Neuronal stem cell (in vitro differentiated cells): Measurements from ENCODE around the gene OR2J3. TPM values are rescaled to one million over a fixed set of nuclear protein-coding genes. Genes with fewer than 3 reads are reported as not detected.

Experiments
- DNase-seq: peaks from one replicate; pipeline ENCODE4 v3.0.0-alpha.2; 2013; ENCODE audit warnings: low spot score
- H2AFZ ChIP-seq: one replicate; pipeline ENCODE4 v1.6.1; 2013; ENCODE audit warnings: mild to moderate bottlenecking, low read length, inconsistent platforms
- H2AK5ac ChIP-seq: 2 replicates; pipeline ENCODE4 v1.6.1; 2013; ENCODE audit warnings: low read depth, mild to moderate bottlenecking, inconsistent platforms, low read length, moderate library complexity, mixed read lengths
- H2BK120ac ChIP-seq: 2 replicates; pipeline ENCODE4 v1.6.1; 2013; ENCODE audit warnings: low read depth, mild to moderate bottlenecking, inconsistent platforms, low read length, moderate library complexity, mixed read lengths
- H2BK12ac ChIP-seq: one replicate; pipeline ENCODE4 v1.6.1; 2013; ENCODE audit warnings: low read length, inconsistent platforms
- H2BK15ac ChIP-seq: 2 replicates; pipeline ENCODE4 v1.6.1; 2013; ENCODE audit warnings: mild to moderate bottlenecking, low read length, inconsistent platforms, mixed read lengths
- H2BK5ac ChIP-seq: one replicate; pipeline ENCODE4 v1.6.1; 2013; ENCODE audit warnings: inconsistent platforms, mild to moderate bottlenecking, low read length, moderate library complexity
- H3K14ac ChIP-seq: one replicate; pipeline ENCODE4 v1.6.1; 2013; ENCODE audit warnings: low read length, inconsistent platforms
- H3K18ac ChIP-seq: 2 replicates; pipeline ENCODE4 v1.6.1; 2013; ENCODE audit warnings: low read length, inconsistent platforms
- H3K23ac ChIP-seq: 2 replicates; pipeline ENCODE4 v1.6.1; 2013; ENCODE audit warnings: low read depth, mild to moderate bottlenecking, mixed read lengths, low read length, inconsistent platforms; ENCODE audit not compliant: poor library complexity
- H3K27ac ChIP-seq: replicated peaks from 3 replicates; pipeline ENCODE4 v1.5.1; 2013; ENCODE audit warnings: low read length, inconsistent platforms
- H3K27me3 ChIP-seq, 3 experiments: 2 replicates each; pipeline ENCODE4 v1.6.1; 2013; ENCODE audit warnings: low read length in 3 of 3, mild to moderate bottlenecking in 2 of 3, inconsistent platforms in 1 of 3, low read depth in 1 of 3, mixed read lengths in 1 of 3, moderate library complexity in 1 of 3; ENCODE audit not compliant: control insufficient read depth in 3 of 3, insufficient read depth in 3 of 3
- H3K36me3 ChIP-seq, 2 donors: replicated peaks in 1 of 2; 2 replicates each; pipeline ENCODE4 v1.6.1; 2013; ENCODE audit warnings: low read length in 2 of 2; ENCODE audit not compliant: control insufficient read depth in 2 of 2, insufficient read depth in 2 of 2
- H3K4ac ChIP-seq: 2 replicates; pipeline ENCODE4 v1.6.1; 2013; ENCODE audit warnings: inconsistent platforms, mild to moderate bottlenecking, low read length, moderate library complexity
- H3K4me1 ChIP-seq, 2 donors: 1 replicate in 1 of 2; 2 replicates in 1 of 2; pipeline ENCODE4 v1.6.1; 2013; ENCODE audit warnings: low read length in 2 of 2, low read depth in 1 of 2; ENCODE audit not compliant: control insufficient read depth in 2 of 2, insufficient read depth in 1 of 2
- H3K4me2 ChIP-seq: one replicate; pipeline ENCODE4 v1.6.1; 2013; ENCODE audit warnings: mild to moderate bottlenecking, low read length, inconsistent platforms; ENCODE audit not compliant: insufficient read depth, poor library complexity, severe bottlenecking
- H3K4me3 ChIP-seq, 2 donors: 2 replicates each; pipeline ENCODE4 v1.5.1; 2013; ENCODE audit warnings: low read length in 2 of 2, mild to moderate bottlenecking in 2 of 2, inconsistent platforms in 1 of 2, moderate library complexity in 1 of 2
- H3K79me1 ChIP-seq: one replicate; pipeline ENCODE4 v1.6.1; 2013; ENCODE audit warnings: low read depth, mild to moderate bottlenecking, inconsistent platforms, low read length, moderate library complexity
- H3K9ac ChIP-seq: one replicate; pipeline ENCODE4 v1.6.1; 2013; ENCODE audit warnings: mild to moderate bottlenecking, low read depth, low read length, inconsistent platforms; ENCODE audit not compliant: poor library complexity
- H3K9me3 ChIP-seq, 2 donors: replicated peaks in 1 of 2; 2 replicates each; pipeline versions ENCODE3 to v1.6.1; 2013; ENCODE audit warnings: low read length in 2 of 2, mild to moderate bottlenecking in 2 of 2, inconsistent platforms in 1 of 2, low read depth in 1 of 2, mixed read lengths in 1 of 2, moderate library complexity in 1 of 2; ENCODE audit not compliant: control insufficient read depth in 2 of 2, insufficient read depth in 1 of 2
- H4K8ac ChIP-seq: one replicate; pipeline ENCODE4 v1.6.1; 2013; ENCODE audit warnings: low read depth, mild to moderate bottlenecking, inconsistent platforms, low read length, moderate library complexity
- H4K91ac ChIP-seq: one replicate; pipeline ENCODE4 v1.6.1; 2013; ENCODE audit warnings: low read length, low read depth, mild to moderate bottlenecking, inconsistent platforms; ENCODE audit not compliant: poor library complexity
- WGBS, 2 donors: extraction: QIAGEN DNeasy Blood & Tissue Kit; methylation state at CpG; one replicate each; pipeline ENCODE4 v1.1.7; 2013; ENCODE audit warnings: missing lambda C conversion rate in 2 of 2, mixed read lengths in 1 of 2; ENCODE audit not compliant: insufficient read length in 2 of 2, insufficient replicate concordance in 1 of 2; ENCODE audit errors: extremely low coverage in 2 of 2; 5-methylcytosine and 5-hydroxymethylcytosine counted together
- polyA plus RNA-seq, 2 experiments: library from polyadenylated mRNA; stranded (reverse); fragments of 200-250 nt; gene quantifications; one replicate each; pipeline ENCODE4 v1.2.3, GENCODE V29; 2013

The OR2J3 gene
- polyA plus RNA-seq (2013, experiment 1 of 2) = not detected
- not detected for polyA plus RNA-seq (2013, experiment 2 of 2)

- no peak within 1 kb of the TSS for H2BK5ac ChIP-seq
- H2BK15ac ChIP-seq = no peak within 1 kb of the TSS
- no peak within 1 kb of the TSS for H2BK12ac ChIP-seq
- H3K4me1 ChIP-seq = no peaks in the 10 kb centered on the region
- H2BK120ac ChIP-seq = no peak within 1 kb of the TSS
- no peaks in the 10 kb centered on the region for H3K9me3 ChIP-seq
- H3K4me2 ChIP-seq = no peak within 1 kb of the TSS
- no peaks in the 10 kb centered on the region for H3K27me3 ChIP-seq
- no peak within 1 kb of the TSS for H3K9ac ChIP-seq
- H3K79me1 ChIP-seq = no peaks in the 10 kb centered on the region
- no peak within 1 kb of the TSS for H3K23ac ChIP-seq
- H4K8ac ChIP-seq = no peak within 1 kb of the TSS
- no peak within 1 kb of the TSS for H3K4me3 ChIP-seq
- no peak within 1 kb of the TSS for H2AFZ ChIP-seq
- H3K36me3 ChIP-seq = no peaks in the 10 kb centered on the region
- no peak within 1 kb of the TSS for H3K27ac ChIP-seq
- no peak within 1 kb of the TSS for H2AK5ac ChIP-seq
- WGBS, 2 donors = no CpG with 5 or more reads among the region's 1 CpG
- no peak for DNase-seq
- no peak within 1 kb of the TSS for H3K14ac ChIP-seq
- no peak within 1 kb of the TSS for H3K18ac ChIP-seq
- no peak within 1 kb of the TSS for H4K91ac ChIP-seq
- H3K4ac ChIP-seq = no peak within 1 kb of the TSS
These were observed at the start of gene OR2J3 for GRCh38 chr6:29107758-29108157. OR2J3 (plus strand) TSS chr6:29108058; CDS start chr6:29111891, 3,833 bp downstream.

- no peaks in the 10 kb centered on the region for H3K79me1 ChIP-seq
- no peak overlapping the region for H2AFZ ChIP-seq
- H3K9ac ChIP-seq = no peak overlapping the region
- H2BK15ac ChIP-seq = no peak overlapping the region
- H4K8ac ChIP-seq = no peak overlapping the region
- H2BK12ac ChIP-seq = no peak overlapping the region
- no peak overlapping the region for H3K23ac ChIP-seq
- no peak overlapping the region for H3K4ac ChIP-seq
- H3K27me3 ChIP-seq = peaks cover 0 to 10% (median 0%) of the 10 kb centered on the region in 3 experiments
- H3K9me3 ChIP-seq = no peaks in the 10 kb centered on the region
- no peak overlapping the region for H2BK5ac ChIP-seq
- no peak overlapping the region for H3K4me2 ChIP-seq
- H3K36me3 ChIP-seq = no peaks in the 10 kb centered on the region
- no CpG with 5 or more reads among the region's 9 CpGs for WGBS, 2 donors
- no peak overlapping the region for H3K27ac ChIP-seq
- H3K4me1 ChIP-seq = no peaks in the 10 kb centered on the region
- no peak overlapping the region for H3K14ac ChIP-seq
- no peak overlapping the region for H3K4me3 ChIP-seq
- H2BK120ac ChIP-seq = no peak overlapping the region
- H4K91ac ChIP-seq = no peak overlapping the region
- H2AK5ac ChIP-seq = no peak overlapping the region
- DNase-seq = peak; percentile 11
- H3K18ac ChIP-seq = no peak overlapping the region
These were observed 35.8 kb upstream of the OR2J3 start for GRCh38 chr6:29071831-29072723.

GRCh38 chr6:29079203-29079602 is 28.7 kb upstream of the OR2J3 start:
- H3K4me3 ChIP-seq = no peak overlapping the region
- no peak overlapping the region for H2AFZ ChIP-seq
- no peak overlapping the region for H3K18ac ChIP-seq
- no peak overlapping the region for H3K14ac ChIP-seq
- WGBS, 2 donors = no CpG with 5 or more reads among the region's 1 CpG
- no peaks in the 10 kb centered on the region for H3K79me1 ChIP-seq
- H3K36me3 ChIP-seq = no peaks in the 10 kb centered on the region
- H3K9ac ChIP-seq = no peak overlapping the region
- H3K4ac ChIP-seq = no peak overlapping the region
- no peak overlapping the region for H2BK12ac ChIP-seq
- H4K8ac ChIP-seq = no peak overlapping the region
- H2BK5ac ChIP-seq = no peak overlapping the region
- H3K27ac ChIP-seq = no peak overlapping the region
- H2AK5ac ChIP-seq = no peak overlapping the region
- H3K23ac ChIP-seq = no peak overlapping the region
- H3K4me2 ChIP-seq = no peak overlapping the region
- H3K9me3 ChIP-seq = no peaks in the 10 kb centered on the region
- H2BK15ac ChIP-seq = no peak overlapping the region
- no peak overlapping the region for H4K91ac ChIP-seq
- no peaks in the 10 kb centered on the region for H3K4me1 ChIP-seq
- H2BK120ac ChIP-seq = no peak overlapping the region
- H3K27me3 ChIP-seq = peaks cover 0 to 6% (median 0%) of the 10 kb centered on the region in 3 experiments
- no peak for DNase-seq

- Histone ChIP-seq H3K9me3 (no peaks in the 10 kb centered on the region), H3K14ac (no peak overlapping the region), H2BK120ac (no peak overlapping the region), H2BK5ac (no peak overlapping the region), H3K4ac (no peak overlapping the region), H3K4me1 (no peaks in the 10 kb centered on the region), H3K27ac (no peak overlapping the region), H2BK15ac (no peak overlapping the region), H3K4me2 (no peak overlapping the region), H3K4me3 (no peak overlapping the region), H4K91ac (no peak overlapping the region), H3K9ac (no peak overlapping the region), H2AK5ac (no peak overlapping the region), H3K79me1 (no peaks in the 10 kb centered on the region), H4K8ac (no peak overlapping the region), H3K18ac (no peak overlapping the region), H2AFZ (no peak overlapping the region), H3K23ac (no peak overlapping the region), H2BK12ac (no peak overlapping the region), H3K27me3 (no peaks in the 10 kb centered on the region), H3K36me3 (no peaks in the 10 kb centered on the region)
- no peak for DNase-seq
These were observed 26.5 kb upstream of the OR2J3 start for GRCh38 chr6:29081312-29081711.
